ENCODE results near the gene RNF19B.
A peak's percentile ranks its signal among the peaks of the same experiment; 100 is the strongest.
"Not testable (repeated sequence)": the region's sequence is repeated elsewhere in the genome, so short reads cannot be mapped to it uniquely, and the experiment has no call there.

The RNF19B gene

GRCh38 chr1:32907435-32907834 is 57.2 kb downstream of the RNF19B start:
- Histone ChIP-seq H3K27me3 (ENCODE audit: insufficient read depth, poor library complexity, severe bottlenecking) (peaks cover 15% of the 10 kb centered on the region), H3K27ac (replicated peaks) (no peak overlapping the region), H3K4me3 (replicated peaks; ENCODE audit: insufficient read depth, low read length) (no peak overlapping the region)
- TF ChIP-seq SPI1 (IDR thresholded peaks at IDR 0.05; ENCODE audit: borderline replicate concordance, low read depth), result peak; percentile 32; the same call in 1 of the 2 replicates
- no peak for TF ChIP-seq POLR2AphosphoS5 (IDR thresholded peaks at IDR 0.05; ENCODE audit: low read depth)
- DNase-seq (ENCODE audit: low read depth in 1 of 2, low spot score in 1 of 2), result no peak

- H3K27ac ChIP-seq (replicated peaks), result no peak overlapping the region
- no peak for TF ChIP-seq POLR2AphosphoS5 (IDR thresholded peaks at IDR 0.05; ENCODE audit: low read depth)
- no peak for TF ChIP-seq SPI1 (IDR thresholded peaks at IDR 0.05; ENCODE audit: borderline replicate concordance, low read depth)
- TF ChIP-seq REST (IDR thresholded peaks at IDR 0.05; ENCODE audit: insufficient replicate concordance, low read depth), result no peak
- TF ChIP-seq GABPA (IDR thresholded peaks at IDR 0.05; ENCODE audit: low read depth), result no peak
- TF ChIP-seq CTCF (IDR thresholded peaks at IDR 0.05; ENCODE audit: insufficient read depth, low read length), result no peak
These were observed 58.0 kb downstream of the RNF19B start for GRCh38 chr1:32906654-32907053.

GRCh38 chr1:32905588-32905987 is 59.0 kb downstream of the RNF19B start:
- peaks cover 24% of the 10 kb centered on the region for H3K27me3 ChIP-seq (ENCODE audit: insufficient read depth, poor library complexity, severe bottlenecking)
- H3K4me3 ChIP-seq (replicated peaks; ENCODE audit: insufficient read depth, low read length); H3K27ac ChIP-seq (replicated peaks); DNase-seq (ENCODE audit: low read depth in 1 of 2, low spot score in 1 of 2): not testable (repeated sequence)

More at GRCh38 chr1:32906654-32907053, 58.0 kb downstream of the RNF19B start:
- H3K4me3 ChIP-seq (replicated peaks; ENCODE audit: insufficient read depth, low read length), result no peak overlapping the region
- H3K27me3 ChIP-seq (ENCODE audit: insufficient read depth, poor library complexity, severe bottlenecking), result peaks cover 17% of the 10 kb centered on the region
- no peak for DNase-seq (ENCODE audit: low read depth in 1 of 2, low spot score in 1 of 2)

- no peak overlapping the region for H3K4me3 ChIP-seq (replicated peaks; ENCODE audit: insufficient read depth, low read length)
- no peak overlapping the region for H3K27ac ChIP-seq (replicated peaks)
- DNase-seq (ENCODE audit: low read depth in 1 of 2, low spot score in 1 of 2), result no peak
- TF ChIP-seq CTCF (IDR thresholded peaks at IDR 0.05; ENCODE audit: insufficient read depth, low read length), result no peak
- H3K27me3 ChIP-seq (ENCODE audit: insufficient read depth, poor library complexity, severe bottlenecking), result peaks cover 32% of the 10 kb centered on the region
These were observed 59.8 kb downstream of the RNF19B start for GRCh38 chr1:32904797-32905196.

GRCh38 chr1:32903991-32904785 is 60.4 kb downstream of the RNF19B start:
- Histone ChIP-seq H3K4me3 (replicated peaks; ENCODE audit: insufficient read depth, low read length) (no peak overlapping the region), H3K27me3 (ENCODE audit: insufficient read depth, poor library complexity, severe bottlenecking) (peaks cover 35% of the 10 kb centered on the region), H3K27ac (replicated peaks) (no peak overlapping the region)
- DNase-seq (ENCODE audit: low read depth in 1 of 2, low spot score in 1 of 2), result no peak
- TF ChIP-seq POLR2AphosphoS5 (IDR thresholded peaks at IDR 0.05; ENCODE audit: low read depth) (no peak), SPI1 (IDR thresholded peaks at IDR 0.05; ENCODE audit: borderline replicate concordance, low read depth) (no peak), CTCF (IDR thresholded peaks at IDR 0.05; ENCODE audit: insufficient read depth, low read length) (no peak)

Measured in HL-60 (cell line).